GM21390 (cell line): ENCODE results near the gene DTNA.

Experiments used
- ATAC-seq: cut with Tn5 transposase; IDR thresholded peaks from one replicate; pipeline ENCODE4 v1.9.1; 2021; ENCODE audit not compliant: unreplicated experiment

DTNA gene

DNA sequence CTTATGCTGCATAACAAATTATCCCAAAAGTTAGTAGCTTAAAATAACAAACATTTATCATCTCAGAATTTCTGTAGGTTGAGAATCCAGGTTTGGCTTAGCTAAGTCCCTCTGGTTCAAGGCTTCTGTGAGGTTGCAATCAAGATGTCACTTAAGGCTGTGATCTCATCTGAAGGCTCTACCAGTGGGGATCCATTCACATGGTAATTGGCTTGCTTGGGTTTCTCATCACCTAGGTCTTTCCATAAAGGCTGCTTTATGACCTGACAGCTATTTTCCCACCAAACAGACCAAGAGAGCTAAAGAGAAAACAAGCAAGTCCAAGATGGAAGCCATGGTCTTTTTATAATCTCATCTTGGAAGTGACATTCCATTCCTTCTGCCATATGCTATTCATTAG lies 137.3 kb downstream of the DTNA start:
- ATAC-seq, result no peak

DNA sequence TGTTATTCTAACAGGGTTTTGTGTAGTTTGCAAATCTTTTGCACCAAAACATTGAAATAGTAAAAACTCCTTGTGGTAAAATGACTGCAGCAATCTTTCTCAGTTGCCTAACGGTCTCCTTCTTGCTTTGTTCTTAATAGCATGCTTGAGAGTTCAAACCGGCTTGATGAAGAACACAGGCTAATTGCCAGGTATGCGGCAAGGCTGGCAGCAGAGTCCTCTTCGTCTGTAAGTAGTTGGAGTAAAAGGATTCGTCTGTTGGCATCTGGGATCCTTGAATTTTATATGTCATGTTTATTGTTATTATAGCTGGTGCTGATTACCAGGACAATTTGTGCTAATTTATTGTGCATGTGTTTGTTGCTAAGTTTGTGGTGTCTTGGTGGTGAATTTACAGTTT lies 138.1 kb downstream of the DTNA start:
- no peak for ATAC-seq

DNA sequence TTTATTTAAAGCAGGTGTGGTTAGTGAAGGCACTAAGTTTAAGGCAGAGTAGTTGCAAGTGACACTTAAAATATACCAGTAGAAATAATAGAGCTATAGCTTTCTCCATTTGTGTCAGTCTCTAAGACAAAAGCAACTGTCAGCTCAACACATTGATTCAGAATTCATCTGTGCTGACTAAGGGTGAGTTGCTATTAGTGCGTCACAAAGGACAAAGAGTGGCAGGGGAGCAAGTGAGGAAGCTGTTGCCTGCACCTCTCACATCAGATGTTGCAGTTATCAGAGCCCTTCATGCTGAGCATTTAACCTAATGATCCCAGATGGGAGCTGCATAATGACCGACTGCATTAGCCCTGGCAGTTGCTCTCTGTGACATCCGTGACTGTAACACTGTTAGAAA lies 138.6 kb downstream of the DTNA start:
- ATAC-seq, result no peak

DNA sequence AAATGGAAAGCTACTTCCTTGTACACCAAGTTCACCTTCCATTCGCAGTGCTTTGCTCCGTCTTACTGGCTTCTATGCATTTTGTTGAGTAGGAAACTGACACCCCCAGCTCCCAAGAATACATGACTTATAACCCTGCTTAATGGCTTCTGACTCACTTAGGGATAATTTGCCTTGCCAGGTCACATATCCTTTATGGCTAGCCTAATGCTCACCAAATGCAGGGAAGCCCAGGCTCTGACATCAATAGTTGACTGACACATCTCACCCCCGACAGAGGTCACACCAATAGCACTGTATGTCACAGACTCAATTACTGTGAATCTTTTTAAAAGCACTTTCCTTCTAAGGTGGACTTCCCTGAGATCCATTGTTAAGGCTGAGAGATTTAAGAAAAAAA lies 147.2 kb downstream of the DTNA start:
- no peak for ATAC-seq

DNA sequence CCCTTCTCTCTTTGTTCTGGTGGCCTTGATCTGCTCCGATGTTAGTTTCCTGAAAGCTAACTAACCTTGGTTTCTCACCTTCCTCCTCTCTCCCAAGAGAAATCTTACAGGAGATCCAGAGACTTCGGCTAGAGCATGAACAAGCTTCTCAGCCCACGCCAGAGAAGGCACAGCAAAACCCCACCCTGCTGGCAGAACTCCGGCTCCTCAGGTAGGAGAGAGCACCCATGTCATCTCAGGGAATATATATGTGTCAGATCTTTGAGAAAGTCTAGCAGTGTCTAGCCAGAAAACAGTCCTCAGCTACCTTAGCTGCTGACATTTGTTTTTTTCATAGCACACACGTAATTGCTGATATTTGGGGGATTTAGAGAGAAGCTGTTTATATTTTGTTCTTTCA lies 148.1 kb downstream of the DTNA start:
- ATAC-seq, result no peak

DNA sequence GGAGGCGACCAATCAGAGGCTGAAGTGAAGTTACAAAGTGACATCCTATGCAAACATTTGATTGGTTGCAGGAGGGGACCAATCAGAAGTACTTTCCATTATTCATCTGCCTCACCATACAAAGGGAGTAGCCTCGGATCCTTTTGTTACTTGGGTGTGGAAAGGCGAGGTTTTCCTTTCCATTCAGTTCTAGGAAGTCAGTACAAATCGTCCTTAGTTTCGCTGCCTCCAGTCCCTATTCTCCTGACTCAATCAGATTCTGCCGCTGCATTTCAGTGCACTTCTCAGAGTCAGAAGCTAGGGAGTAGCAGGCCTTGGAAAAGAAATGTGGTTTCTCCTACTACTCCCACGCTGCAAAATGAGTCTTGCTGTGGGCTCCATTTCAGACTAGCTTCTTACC lies 149.4 kb downstream of the DTNA start:
- ATAC-seq, result no peak

DNA sequence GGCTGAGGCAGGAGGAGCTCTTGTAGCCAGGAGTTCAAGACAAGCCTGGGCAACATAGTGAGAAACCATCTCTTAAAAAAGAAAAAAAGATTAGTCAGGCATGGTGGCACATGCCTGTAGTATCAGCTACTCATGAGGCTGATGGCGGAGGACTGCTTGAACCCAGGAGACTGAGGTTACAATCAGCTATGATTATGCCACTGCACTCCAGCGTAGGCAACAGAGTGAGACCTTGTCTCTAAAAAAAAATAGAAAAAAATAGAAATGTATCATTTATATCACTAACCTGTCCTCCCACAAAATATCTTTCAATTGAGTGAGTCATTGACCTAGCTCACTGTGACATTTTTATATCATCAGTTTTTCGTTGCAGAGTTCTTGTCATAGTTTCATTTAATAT lies 152.5 kb downstream of the DTNA start:
- no peak for ATAC-seq

DNA sequence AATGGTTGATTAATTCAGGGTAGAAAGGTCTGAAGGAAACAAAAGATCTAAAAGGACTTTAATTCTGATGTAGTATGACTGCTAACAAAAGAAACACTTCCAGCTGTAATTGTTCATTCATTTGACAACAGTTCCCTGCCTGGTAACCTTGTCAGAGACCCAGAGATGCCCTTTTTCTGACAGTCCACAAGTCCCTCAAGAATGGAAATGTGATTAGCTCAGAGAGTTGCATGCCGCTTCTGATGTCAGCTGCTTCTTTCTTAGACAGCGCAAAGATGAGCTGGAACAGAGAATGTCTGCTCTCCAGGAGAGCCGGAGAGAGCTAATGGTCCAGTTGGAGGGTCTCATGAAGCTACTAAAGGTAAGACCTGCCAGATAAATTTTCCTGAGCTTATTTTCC lies 153.6 kb downstream of the DTNA start:
- ATAC-seq, result no peak

DNA sequence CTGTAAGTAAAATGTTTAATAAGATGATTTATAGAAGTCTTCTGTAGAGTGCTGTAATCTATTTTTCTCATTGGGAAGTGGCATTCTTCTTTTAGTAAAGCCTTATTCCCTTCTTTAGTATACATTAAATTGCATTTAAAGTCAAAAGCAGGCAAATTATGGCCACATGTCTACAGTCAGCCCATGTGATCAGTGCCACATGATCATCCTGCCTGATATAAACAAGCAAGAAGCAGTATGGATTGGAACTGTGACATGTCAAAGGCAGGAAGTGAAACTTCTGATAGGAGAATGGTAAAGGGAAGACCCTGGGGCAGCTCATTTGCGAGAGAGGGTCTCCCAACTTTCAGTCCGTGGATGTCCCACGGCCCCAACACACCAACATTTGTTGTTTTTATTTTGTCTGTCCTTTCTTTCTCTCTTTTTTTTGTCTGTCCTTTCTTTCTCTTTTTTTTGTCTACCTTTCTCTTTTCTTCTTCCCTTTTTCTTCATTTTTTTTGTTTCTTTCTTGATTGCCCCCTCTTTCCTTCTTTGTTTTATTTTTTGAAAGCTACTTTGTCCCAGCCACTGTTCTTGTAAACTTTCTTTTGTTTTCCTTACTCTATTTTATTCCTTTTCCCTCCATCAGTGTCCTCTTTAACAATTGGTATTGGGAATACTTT lies 154.9 kb downstream of the DTNA start:
- ATAC-seq, result no peak

DNA sequence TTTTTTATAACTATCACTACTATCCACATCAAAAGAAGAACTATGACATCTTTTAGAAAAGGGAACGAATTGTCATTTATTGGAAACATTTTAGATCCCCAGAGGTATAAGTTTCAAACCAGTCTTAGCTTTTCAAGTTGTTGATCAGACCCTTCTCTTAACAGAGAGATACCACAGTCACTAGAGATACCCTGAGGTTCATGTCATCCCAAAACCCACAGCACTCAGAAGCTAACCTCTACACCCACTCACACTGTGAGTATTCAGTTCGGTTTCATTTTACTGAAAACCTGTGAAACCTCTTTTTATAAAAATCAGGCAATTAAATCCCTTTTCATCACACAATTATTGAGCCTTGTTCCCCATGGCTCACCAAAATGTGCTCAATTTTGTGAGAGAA lies 156.2 kb downstream of the DTNA start:
- no peak for ATAC-seq

DNA sequence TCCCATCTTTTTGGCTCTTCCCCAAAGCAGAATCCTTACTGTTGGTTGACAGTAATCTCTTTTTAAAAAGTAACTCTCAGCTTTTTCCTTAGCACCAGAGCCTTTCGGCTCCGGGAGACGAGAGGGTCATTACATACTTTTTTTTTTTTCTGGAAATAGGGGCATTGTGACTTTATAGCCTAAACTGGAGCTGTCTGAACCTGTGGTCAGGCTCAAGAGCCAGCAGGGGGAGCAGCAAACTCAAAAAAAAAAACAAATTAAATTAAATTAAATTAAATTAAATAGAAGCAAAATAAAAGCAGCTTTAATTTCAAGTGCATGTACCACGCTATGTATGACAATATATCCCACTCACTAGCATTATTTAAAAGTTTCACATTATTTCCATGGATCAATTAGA lies 156.6 kb downstream of the DTNA start:
- ATAC-seq, result no peak

DNA sequence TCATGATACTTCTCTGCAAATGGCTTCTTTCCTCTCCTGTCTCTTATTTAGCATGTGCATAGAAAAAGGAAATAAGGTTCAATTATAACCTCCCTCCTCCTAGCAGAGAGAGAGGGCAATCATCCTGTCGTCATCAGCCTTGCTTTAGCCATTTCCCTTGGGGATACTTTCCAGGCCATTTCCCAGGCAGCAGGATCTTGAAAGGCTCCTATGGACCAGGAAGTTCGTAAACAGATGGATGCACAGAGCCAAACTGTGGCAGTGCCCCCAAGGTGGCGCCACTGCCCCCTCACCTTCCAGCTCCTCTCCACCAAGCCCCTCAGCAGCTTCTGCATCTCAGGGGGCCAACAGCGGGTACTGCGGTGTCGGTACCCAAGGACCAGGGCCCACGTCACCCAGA lies 157.4 kb downstream of the DTNA start:
- ATAC-seq, result no peak

DNA sequence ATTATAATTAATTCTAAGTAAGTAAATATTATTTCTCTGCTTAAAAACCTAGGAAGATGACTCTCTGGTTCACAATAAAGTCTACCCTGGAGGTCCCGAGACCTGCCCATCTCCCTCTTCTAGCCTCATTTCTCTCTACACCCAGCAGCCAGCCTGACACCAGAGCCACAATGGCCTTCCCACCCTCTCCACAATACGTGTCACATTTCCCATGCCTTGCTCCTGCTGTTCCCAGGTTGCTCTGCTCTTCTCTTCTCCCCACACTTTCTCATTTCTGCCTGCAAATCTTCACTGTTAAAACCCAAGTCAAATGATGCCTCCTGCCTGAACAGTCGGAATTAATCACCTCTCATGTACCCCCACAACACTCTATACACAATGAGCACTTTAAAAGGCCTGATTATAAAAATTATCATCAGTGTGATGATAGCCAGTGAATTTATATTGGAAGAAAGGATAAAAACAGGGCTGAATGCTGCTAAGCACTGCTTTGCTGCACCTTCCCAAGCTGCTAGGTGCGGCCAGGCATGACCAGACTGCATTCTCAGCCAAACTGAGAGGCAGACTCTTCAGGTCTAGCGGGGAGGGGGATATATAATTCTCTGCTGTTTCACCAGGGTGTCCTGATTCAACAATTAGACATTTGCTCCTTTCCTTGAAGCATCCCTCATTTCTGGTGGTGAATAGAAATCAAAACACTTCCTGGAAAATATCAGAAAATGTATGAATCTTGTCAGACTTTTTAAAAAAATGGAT lies 160.6 kb downstream of the DTNA start:
- ATAC-seq, result no peak

DNA sequence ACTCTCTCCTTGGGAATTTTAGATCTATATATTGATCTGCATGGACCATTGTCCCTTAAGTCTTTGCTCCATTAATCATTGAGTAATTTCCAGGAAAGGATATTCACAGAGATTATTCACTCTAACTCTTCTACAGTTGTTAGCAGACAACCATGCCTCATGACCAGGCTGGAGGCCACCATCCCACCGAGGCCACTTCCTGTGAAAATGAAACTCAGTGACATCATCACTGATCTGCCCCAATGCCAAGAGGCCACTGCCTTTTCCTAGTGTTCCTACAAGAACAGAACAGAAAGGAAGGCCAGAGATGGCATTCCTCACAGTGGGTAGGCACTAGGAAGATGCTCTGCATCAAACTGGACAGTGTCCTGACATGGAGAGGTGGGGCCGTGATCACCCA lies 161.3 kb downstream of the DTNA start:
- ATAC-seq, result no peak

DNA sequence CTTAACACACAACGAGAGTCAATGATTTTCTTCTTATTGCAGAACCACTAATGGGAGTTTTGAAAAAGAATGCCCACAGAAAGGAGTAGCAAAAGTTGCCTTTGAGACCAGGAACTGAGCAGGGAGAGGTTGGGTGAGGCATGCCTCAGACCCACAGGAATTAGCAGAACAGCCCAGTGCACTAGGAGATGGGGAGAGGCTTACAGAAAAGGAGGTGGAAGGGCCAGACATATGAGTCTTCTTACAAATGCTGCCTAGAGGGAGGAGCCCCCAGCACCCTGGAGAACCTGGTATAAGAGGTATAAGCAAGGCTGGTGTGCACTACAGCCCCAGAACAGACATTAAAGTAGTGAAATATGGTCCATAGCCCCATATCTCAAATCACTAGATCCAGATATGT lies 162.0 kb downstream of the DTNA start:
- ATAC-seq, result no peak

DNA sequence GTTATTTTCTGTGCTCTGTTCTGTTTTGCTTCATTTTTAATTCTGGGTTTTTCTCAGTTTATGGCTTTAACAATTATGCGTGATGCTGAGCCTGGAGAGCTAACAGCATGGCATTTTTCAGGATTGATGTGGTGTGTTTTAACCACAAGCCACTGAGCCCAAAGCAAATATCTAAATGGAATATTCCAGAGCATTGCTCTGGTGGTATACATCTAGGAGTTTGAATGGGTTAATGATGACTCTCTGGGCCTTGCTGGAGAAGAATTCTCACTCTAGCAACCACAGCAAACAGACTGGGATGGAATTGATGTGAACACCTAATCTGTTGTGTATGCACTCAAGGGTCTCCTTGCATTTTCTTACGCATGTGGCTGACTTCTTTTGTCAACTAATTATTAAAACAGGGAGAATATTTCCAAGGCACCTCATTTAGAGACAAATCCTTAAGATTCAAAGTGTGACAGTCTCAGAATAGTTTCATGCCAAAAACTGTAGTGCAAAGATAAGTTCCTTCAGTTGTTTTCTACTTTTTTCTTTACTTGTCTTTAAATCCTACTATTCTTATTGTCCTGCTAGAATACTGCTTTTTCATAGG lies 164.0 kb downstream of the DTNA start:
- no peak for ATAC-seq

DNA sequence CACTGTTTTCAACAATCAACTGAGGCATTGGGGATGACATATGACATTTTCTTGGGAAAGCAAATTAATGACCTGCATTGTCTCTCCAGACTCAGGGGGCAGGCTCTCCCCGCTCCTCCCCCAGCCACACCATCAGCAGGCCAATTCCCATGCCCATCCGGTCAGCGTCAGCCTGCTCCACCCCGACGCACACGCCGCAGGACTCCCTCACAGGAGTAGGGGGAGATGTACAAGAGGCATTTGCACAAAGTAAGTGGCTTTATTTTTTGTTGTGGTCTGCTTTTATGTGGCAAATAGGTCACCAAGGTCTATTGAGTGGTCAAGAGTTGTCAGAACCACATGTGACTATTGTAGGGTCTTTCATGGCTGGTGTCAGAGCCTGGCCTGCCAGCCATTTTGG lies 165.1 kb downstream of the DTNA start:
- no peak for ATAC-seq

DNA sequence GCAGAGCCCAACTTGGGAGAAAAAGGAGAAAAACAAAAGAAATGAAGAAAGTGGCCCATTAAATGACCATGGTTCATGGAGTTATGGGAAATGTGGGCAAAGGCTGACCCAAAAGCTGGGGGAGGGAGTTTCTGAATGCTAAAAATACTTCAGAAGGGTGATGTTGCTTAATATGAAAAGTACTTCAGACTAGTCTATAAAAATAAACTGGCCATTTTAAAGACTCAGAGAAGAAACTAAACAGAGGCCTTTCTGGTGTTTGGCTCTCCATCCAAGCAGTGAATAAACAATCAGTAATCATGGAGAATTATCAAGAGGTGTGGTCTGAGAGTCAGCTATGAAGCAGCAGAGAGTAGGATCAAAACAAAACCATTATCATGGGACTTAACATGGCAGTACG lies 170.3 kb downstream of the DTNA start:
- ATAC-seq, result no peak

DNA sequence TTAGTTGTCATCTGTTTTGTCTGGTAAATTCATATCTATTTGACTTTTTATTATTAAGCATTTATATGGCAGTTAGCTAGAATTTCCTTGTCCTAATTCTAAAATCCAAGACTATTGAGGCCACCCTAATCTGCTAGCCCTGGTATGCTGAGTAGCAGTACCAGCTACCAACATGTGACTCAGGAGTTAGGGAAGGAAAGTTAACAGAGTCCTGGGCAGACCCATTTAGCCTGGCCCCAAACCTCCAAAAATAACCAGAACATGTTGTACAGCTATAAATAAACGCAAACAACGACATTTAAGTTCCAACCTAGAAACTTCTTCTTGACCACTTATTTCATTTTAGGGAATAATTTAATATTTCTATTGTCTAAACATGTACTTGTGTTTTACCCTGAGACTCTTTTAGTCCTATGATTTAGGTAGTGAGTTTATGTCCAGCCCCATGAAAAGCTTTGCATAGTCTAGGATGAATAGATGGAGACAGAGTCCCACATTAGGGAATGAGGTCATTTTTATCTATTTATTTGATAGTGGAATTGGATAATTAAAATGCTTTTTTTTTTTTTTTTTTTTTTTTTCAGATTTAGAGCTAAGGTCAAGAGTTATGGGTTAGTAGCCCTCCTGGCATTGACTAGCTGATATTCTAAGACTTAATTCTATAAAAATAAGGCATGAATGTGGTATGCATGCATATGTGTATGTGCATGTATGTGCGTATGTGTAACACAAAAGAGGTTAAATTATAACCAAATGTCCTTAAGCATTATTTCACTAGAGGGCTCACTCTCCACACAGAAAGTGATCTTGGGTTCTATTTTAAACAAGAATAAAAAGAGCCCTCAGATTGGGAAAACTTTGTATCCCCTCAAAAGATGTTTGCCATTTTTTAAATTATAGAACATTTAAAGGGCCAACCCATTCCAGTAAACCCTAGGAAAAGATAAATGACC lies 171.1 kb downstream of the DTNA start:
- ATAC-seq, result no peak

DNA sequence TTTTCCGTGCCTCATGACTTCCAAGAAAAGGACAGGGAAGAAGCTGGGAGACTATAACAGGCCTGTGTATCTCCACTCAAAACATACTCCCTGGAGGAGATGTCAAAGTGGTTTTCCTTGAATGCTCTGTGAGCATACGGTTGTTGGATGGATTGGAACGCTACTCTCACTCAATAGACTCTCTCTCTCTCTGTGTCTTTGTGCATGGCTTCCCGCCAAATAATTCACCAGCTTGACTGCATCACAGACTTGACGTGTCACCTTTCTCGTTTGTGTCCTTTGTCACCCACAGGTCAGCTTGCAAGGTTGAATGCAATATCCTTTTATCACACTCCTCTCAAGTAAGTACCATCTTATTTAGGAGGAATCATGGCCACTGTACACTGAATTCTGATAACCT lies 174.3 kb downstream of the DTNA start:
- ATAC-seq, result no peak

DNA sequence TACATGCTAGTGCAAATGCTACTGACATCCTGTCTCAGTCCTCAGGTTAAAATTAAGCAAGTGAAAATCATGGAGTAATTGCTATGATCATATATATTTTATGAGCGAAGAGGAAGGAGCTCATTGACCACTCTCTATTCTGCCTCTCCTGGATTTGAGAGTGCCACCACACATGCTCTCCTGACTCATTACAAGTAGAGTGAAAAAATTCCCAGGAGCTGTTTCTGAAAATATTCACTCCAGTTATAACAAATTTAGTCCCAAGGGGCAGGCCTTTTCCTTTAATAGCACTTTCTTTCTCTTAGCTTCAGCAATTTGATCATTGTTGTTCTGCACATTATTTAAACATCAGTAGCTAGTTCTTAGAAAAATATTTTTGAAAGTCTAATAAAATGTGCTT lies 176.1 kb downstream of the DTNA start:
- no peak for ATAC-seq
